HCT116 (cell line): ENCODE results near the gene KCNK1. TPM values are rescaled to one million over a fixed set of nuclear protein-coding genes. Genes with fewer than 3 reads are reported as not detected.
A peak's percentile ranks its signal among the peaks of the same experiment; 100 is the strongest.

Experiments used
- ATAC-seq: fragments of 200-7000 bp; cut with Tn5 transposase; 2 replicates; pipeline ENCODE4 v1.9.1; 2020; ENCODE audit warnings: mild to moderate bottlenecking, moderate library complexity
- BruUV-seq: library from RNA; stranded (reverse); fragments of 400-500 nt; replicated peaks from 2 replicates; lab custom pipeline; 2021; lab: Mats Ljungman, UMichigan
- CTCF ChIA-PET: fragments of 300-600 bp; sonication (Branson Sonifier 250); formaldehyde crosslinking; loops from one replicate; lab custom pipeline; 2021; ENCODE audit warnings: antibody characterized with exemption; lab: Charles Lee
- POLR2A ChIA-PET: fragments of 300-600, 350-600 bp; sonication (Branson Sonifier 250); formaldehyde crosslinking; loops from one replicate; lab custom pipeline; 2021; ENCODE audit warnings: antibody characterized with exemption; lab: Charles Lee
- RAD21 ChIA-PET, 2 experiments: fragments of 300-600 bp; sonication (Branson Sonifier 250); formaldehyde crosslinking; loops; one replicate each; lab custom pipeline; 2023; ENCODE audit warnings: low total read pairs in 2 of 2; ENCODE audit not compliant: uncharacterized antibody in 2 of 2, unreplicated experiment in 2 of 2, low non-redundant PET in 1 of 2; lab: Charles Lee
- DNase-seq: peaks from one replicate; pipeline ENCODE4 v3.0.0-alpha.2; 2010; ENCODE audit warnings: low read depth, low spot score
- H2AFZ ChIP-seq: fragments of 200-600 bp; shearing (Covaris generic), sonication (generic); 2 replicates; pipeline ENCODE4 v1.6.1; 2017; ENCODE audit warnings: low read depth, mixed run types, mixed read lengths, antibody characterized with exemption, low read length; ENCODE audit not compliant: poor library complexity, severe bottlenecking
- H3K27ac ChIP-seq: 2 replicates; pipeline ENCODE4 v1.5.1; 2012; ENCODE audit warnings: low read depth, low read length
- H3K27me3 ChIP-seq: fragments of 200-600 bp; sonication (generic); 2 replicates; pipeline ENCODE4 v1.6.1; 2016; ENCODE audit warnings: mixed run types, low read length, mixed read lengths; ENCODE audit not compliant: insufficient read depth
- H3K36me3 ChIP-seq, 2 experiments: fragments of 200-500 bp in 1 of 2; fragments of 200-600 bp in 1 of 2; sonication (Bioruptor generic) in 1 of 2; sonication (generic) in 1 of 2; 2 replicates each; pipeline versions ENCODE4 v1.5.1 to v1.6.1; 2014 to 2016; ENCODE audit warnings: low read length in 2 of 2, inconsistent platforms in 1 of 2, mixed read lengths in 1 of 2, mixed run types in 1 of 2; ENCODE audit not compliant: insufficient read depth in 2 of 2, control insufficient read depth in 1 of 2
- H3K4me1 ChIP-seq, 2 experiments: fragments of 200-600 bp in 1 of 2; sonication (generic) in 1 of 2; 2 replicates each; pipeline versions ENCODE4 v1.5.1 to v1.6.1; 2012 to 2017; ENCODE audit warnings: low read length in 2 of 2, inconsistent platforms in 1 of 2, mild to moderate bottlenecking in 1 of 2, mixed read lengths in 1 of 2, mixed run types in 1 of 2, moderate library complexity in 1 of 2; ENCODE audit not compliant: insufficient read depth in 2 of 2, control insufficient read depth in 1 of 2
- H3K4me2 ChIP-seq: fragments of 200-600 bp; sonication (generic); 2 replicates; pipeline ENCODE4 v1.6.1; 2017; ENCODE audit warnings: mixed run types, low read length, mixed read lengths
- H3K4me3 ChIP-seq, 2 experiments: fragments of 200-600 bp in 1 of 2; sonication (generic) in 1 of 2; replicated peaks in 1 of 2; 2 replicates each; pipeline ENCODE4 v1.5.1; 2011 to 2016; ENCODE audit warnings: low read length in 2 of 2, control low read depth in 1 of 2, low read depth in 1 of 2, mild to moderate bottlenecking in 1 of 2, mixed read lengths in 1 of 2, mixed run types in 1 of 2
- H3K79me2 ChIP-seq: fragments of 200-600 bp; sonication (generic); 2 replicates; pipeline ENCODE4 v1.6.1; 2017; ENCODE audit warnings: mild to moderate bottlenecking, mixed run types, low read length, moderate library complexity, mixed read lengths; ENCODE audit not compliant: insufficient read depth
- H3K9ac ChIP-seq: fragments of 200-600 bp; sonication (generic); 2 replicates; pipeline ENCODE4 v1.6.1; 2016; ENCODE audit warnings: low read length, mixed read lengths
- H3K9me2 ChIP-seq: fragments of 200-600 bp; sonication (generic), shearing (Covaris generic); 2 replicates; pipeline ENCODE4 v1.6.1; 2017; ENCODE audit warnings: mixed run types, mild to moderate bottlenecking, moderate library complexity; ENCODE audit not compliant: insufficient read depth
- H3K9me3 ChIP-seq, 2 experiments: fragments of 200-500 bp in 1 of 2; fragments of 200-600 bp in 1 of 2; sonication (Bioruptor generic) in 1 of 2; sonication (generic) in 1 of 2; 2 replicates each; pipeline ENCODE4 v1.6.1; 2014 to 2017; ENCODE audit warnings: low read length in 2 of 2, mixed read lengths in 2 of 2, inconsistent platforms in 1 of 2, low read depth in 1 of 2, mild to moderate bottlenecking in 1 of 2, mixed run types in 1 of 2, moderate library complexity in 1 of 2; ENCODE audit not compliant: control insufficient read depth in 1 of 2, insufficient read depth in 1 of 2
- H4K20me1 ChIP-seq: fragments of 200-600 bp; sonication (generic), shearing (Covaris generic); 2 replicates; pipeline ENCODE4 v1.6.1; 2017; ENCODE audit warnings: mixed run types, mild to moderate bottlenecking, moderate library complexity; ENCODE audit not compliant: insufficient read depth
- FOSL1 ChIP-seq: IDR thresholded peaks from 2 replicates; pipeline ENCODE4 v1.6.1; 2012; ENCODE audit warnings: low read depth
- JUND ChIP-seq: IDR thresholded peaks from 2 replicates; pipeline ENCODE4 v1.6.1; 2012
- REST ChIP-seq: IDR thresholded peaks from 2 replicates; pipeline ENCODE4 v1.6.1; 2012; ENCODE audit warnings: low read depth
- YY1 ChIP-seq: IDR thresholded peaks from 2 replicates; pipeline ENCODE4 v1.6.1; 2011; ENCODE audit warnings: low read length, low read depth, moderate library complexity, mild to moderate bottlenecking; ENCODE audit not compliant: insufficient replicate concordance; ENCODE audit errors: extremely low read depth
- intact Hi-C: fragments of 100-400 bp; cut with micrococcal nuclease; formaldehyde crosslinking; loops from 2 replicates; pipeline ENCODE4 v1.10.0; 2022
- total RNA-seq: library from RNA; stranded (reverse); gene quantifications from one replicate; pipeline ENCODE4 v1.2.1, GENCODE V29; 2021; ENCODE audit not compliant: unreplicated experiment
- TF ChIP-seq, protein P1 (sequence below): IDR thresholded peaks from 2 replicates; pipeline ENCODE4 v1.6.1; 2012

KCNK1 gene
- total RNA-seq, 1 experiment from 2014 or later, result 28.4 TPM

- TF ChIP-seq YY1 (no peak), REST (no peak)
Observed at GRCh38 chr1:233700338-233700737, 86.4 kb downstream of the KCNK1 start (continued).

GRCh38 chr1:233704170-233704897, 90.4 kb downstream of the KCNK1 start:
- ChIA-PET POLR2A (no interaction called here), RAD21 (no interaction called here), CTCF (interaction anchor here (0.9 kb wide), 1 partner anchor 87 kb away, joined by 3 read pairs; no protein-coding TSS in a partner anchor)
- Histone ChIP-seq H3K79me2 (no peaks in the 10 kb centered on the region), H3K4me1 (peaks cover 24 to 35% of the 10 kb centered on the region in 2 experiments), H3K4me3 (no peak overlapping the region), H3K9ac (no peak overlapping the region), H3K4me2 (0 out of 2 replicates have a peak overlapping the region, but pooled peaks have one; percentile 4), H2AFZ (no peak overlapping the region), H4K20me1 (no peaks in the 10 kb centered on the region), H3K36me3 (no peaks in the 10 kb centered on the region), H3K9me3 (no peaks in the 10 kb centered on the region), H3K27ac (no peak overlapping the region), H3K27me3 (no peaks in the 10 kb centered on the region), H3K9me2 (no peaks in the 10 kb centered on the region)
- TF ChIP-seq FOSL1 (peak; percentile 20; the same call in 1 of the 2 replicates), JUND (no peak)
- TF ChIP-seq, protein P1, sequence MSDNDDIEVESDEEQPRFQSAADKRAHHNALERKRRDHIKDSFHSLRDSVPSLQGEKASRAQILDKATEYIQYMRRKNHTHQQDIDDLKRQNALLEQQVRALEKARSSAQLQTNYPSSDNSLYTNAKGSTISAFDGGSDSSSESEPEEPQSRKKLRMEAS, result no peak
- intact Hi-C loops, result no loop called here
- DNase-seq, result no peak
- ATAC-seq, result no peak
- no TSS peak for BruUV-seq
